GM23248 (cell line): ENCODE data around the gene ZNF254.
"Not testable (repeated sequence)": the region's sequence is repeated elsewhere in the genome, so short reads cannot be mapped to it uniquely, and the experiment has no call there.

Source experiments
- EZH2 ChIP-seq: fragments of 200-600 bp; sonication (generic); IDR thresholded peaks from 2 replicates; pipeline ENCODE4 v1.6.1; 2018; ENCODE audit warnings: antibody characterized with exemption, mild to moderate bottlenecking; ENCODE audit not compliant: insufficient read depth, poor library complexity, severe bottlenecking
- EZH2phosphoT487 ChIP-seq: fragments of 200-600 bp; sonication (generic); IDR thresholded peaks from 2 replicates; pipeline ENCODE4 v1.6.1; 2018; ENCODE audit warnings: antibody characterized with exemption, moderate library complexity, mild to moderate bottlenecking, low read depth; ENCODE audit not compliant: insufficient read depth

GRCh38 chr19:24075530-24075929 is 11.5 kb upstream of the ZNF254 start:
- not testable (repeated sequence) for TF ChIP-seq EZH2phosphoT487, EZH2
